HCT116 (cell line): ENCODE data around the gene IRF3. TPM values are rescaled to one million over a fixed set of nuclear protein-coding genes. Genes with fewer than 3 reads are reported as not detected.

Source experiments
- ATAC-seq: fragments of 200-7000 bp; cut with Tn5 transposase; 2 replicates; pipeline ENCODE4 v1.9.1; 2020; ENCODE audit warnings: mild to moderate bottlenecking, moderate library complexity
- BruUV-seq: library from RNA; stranded (reverse); fragments of 400-500 nt; replicated peaks from 2 replicates; lab custom pipeline; 2021; lab: Mats Ljungman, UMichigan
- CTCF ChIA-PET: fragments of 300-600 bp; sonication (Branson Sonifier 250); formaldehyde crosslinking; loops from one replicate; lab custom pipeline; 2021; ENCODE audit warnings: antibody characterized with exemption; lab: Charles Lee
- POLR2A ChIA-PET: fragments of 300-600, 350-600 bp; sonication (Branson Sonifier 250); formaldehyde crosslinking; loops from one replicate; lab custom pipeline; 2021; ENCODE audit warnings: antibody characterized with exemption; lab: Charles Lee
- RAD21 ChIA-PET, 2 experiments: fragments of 300-600 bp; sonication (Branson Sonifier 250); formaldehyde crosslinking; loops; one replicate each; lab custom pipeline; 2023; ENCODE audit warnings: low total read pairs in 2 of 2; ENCODE audit not compliant: uncharacterized antibody in 2 of 2, unreplicated experiment in 2 of 2, low non-redundant PET in 1 of 2; lab: Charles Lee
- DNase-seq: peaks from one replicate; pipeline ENCODE4 v3.0.0-alpha.2; 2010; ENCODE audit warnings: low read depth, low spot score
- H2AFZ ChIP-seq: fragments of 200-600 bp; shearing (Covaris generic), sonication (generic); 2 replicates; pipeline ENCODE4 v1.6.1; 2017; ENCODE audit warnings: low read depth, mixed run types, mixed read lengths, antibody characterized with exemption, low read length; ENCODE audit not compliant: poor library complexity, severe bottlenecking
- H3K27ac ChIP-seq: 2 replicates; pipeline ENCODE4 v1.5.1; 2012; ENCODE audit warnings: low read depth, low read length
- H3K27me3 ChIP-seq: fragments of 200-600 bp; sonication (generic); 2 replicates; pipeline ENCODE4 v1.6.1; 2016; ENCODE audit warnings: mixed run types, low read length, mixed read lengths; ENCODE audit not compliant: insufficient read depth
- H3K36me3 ChIP-seq, 2 experiments: fragments of 200-500 bp in 1 of 2; fragments of 200-600 bp in 1 of 2; sonication (Bioruptor generic) in 1 of 2; sonication (generic) in 1 of 2; 2 replicates each; pipeline versions ENCODE4 v1.5.1 to v1.6.1; 2014 to 2016; ENCODE audit warnings: low read length in 2 of 2, inconsistent platforms in 1 of 2, mixed read lengths in 1 of 2, mixed run types in 1 of 2; ENCODE audit not compliant: insufficient read depth in 2 of 2, control insufficient read depth in 1 of 2
- H3K4me1 ChIP-seq, 2 experiments: fragments of 200-600 bp in 1 of 2; sonication (generic) in 1 of 2; 2 replicates each; pipeline versions ENCODE4 v1.5.1 to v1.6.1; 2012 to 2017; ENCODE audit warnings: low read length in 2 of 2, inconsistent platforms in 1 of 2, mild to moderate bottlenecking in 1 of 2, mixed read lengths in 1 of 2, mixed run types in 1 of 2, moderate library complexity in 1 of 2; ENCODE audit not compliant: insufficient read depth in 2 of 2, control insufficient read depth in 1 of 2
- H3K4me2 ChIP-seq: fragments of 200-600 bp; sonication (generic); 2 replicates; pipeline ENCODE4 v1.6.1; 2017; ENCODE audit warnings: mixed run types, low read length, mixed read lengths
- H3K4me3 ChIP-seq, 2 experiments: fragments of 200-600 bp in 1 of 2; sonication (generic) in 1 of 2; replicated peaks in 1 of 2; 2 replicates each; pipeline ENCODE4 v1.5.1; 2011 to 2016; ENCODE audit warnings: low read length in 2 of 2, control low read depth in 1 of 2, low read depth in 1 of 2, mild to moderate bottlenecking in 1 of 2, mixed read lengths in 1 of 2, mixed run types in 1 of 2
- H3K79me2 ChIP-seq: fragments of 200-600 bp; sonication (generic); 2 replicates; pipeline ENCODE4 v1.6.1; 2017; ENCODE audit warnings: mild to moderate bottlenecking, mixed run types, low read length, moderate library complexity, mixed read lengths; ENCODE audit not compliant: insufficient read depth
- H3K9ac ChIP-seq: fragments of 200-600 bp; sonication (generic); 2 replicates; pipeline ENCODE4 v1.6.1; 2016; ENCODE audit warnings: low read length, mixed read lengths
- H3K9me2 ChIP-seq: fragments of 200-600 bp; sonication (generic), shearing (Covaris generic); 2 replicates; pipeline ENCODE4 v1.6.1; 2017; ENCODE audit warnings: mixed run types, mild to moderate bottlenecking, moderate library complexity; ENCODE audit not compliant: insufficient read depth
- H3K9me3 ChIP-seq, 2 experiments: fragments of 200-500 bp in 1 of 2; fragments of 200-600 bp in 1 of 2; sonication (Bioruptor generic) in 1 of 2; sonication (generic) in 1 of 2; 2 replicates each; pipeline ENCODE4 v1.6.1; 2014 to 2017; ENCODE audit warnings: low read length in 2 of 2, mixed read lengths in 2 of 2, inconsistent platforms in 1 of 2, low read depth in 1 of 2, mild to moderate bottlenecking in 1 of 2, mixed run types in 1 of 2, moderate library complexity in 1 of 2; ENCODE audit not compliant: control insufficient read depth in 1 of 2, insufficient read depth in 1 of 2
- H4K20me1 ChIP-seq: fragments of 200-600 bp; sonication (generic), shearing (Covaris generic); 2 replicates; pipeline ENCODE4 v1.6.1; 2017; ENCODE audit warnings: mixed run types, mild to moderate bottlenecking, moderate library complexity; ENCODE audit not compliant: insufficient read depth
- CEBPB ChIP-seq: IDR thresholded peaks from 2 replicates; pipeline ENCODE4 v1.6.1; 2012; ENCODE audit warnings: low read depth
- CTCF ChIP-seq, 3 experiments: fragments of 200-600 bp in 1 of 3; sonication (generic) in 1 of 3; IDR thresholded peaks in 2 of 3; conservative IDR thresholded peaks in 1 of 3; 2 replicates each; pipeline ENCODE4 v1.5.1; 2012 to 2017; ENCODE audit warnings: low read depth in 2 of 3, low read length in 2 of 3, antibody characterized with exemption in 1 of 3, borderline replicate concordance in 1 of 3, control low read depth in 1 of 3, mild to moderate bottlenecking in 1 of 3, mixed read lengths in 1 of 3, mixed run types in 1 of 3, moderate library complexity in 1 of 3; ENCODE audit not compliant: insufficient read depth in 1 of 3
- ELF1 ChIP-seq: IDR thresholded peaks from 2 replicates; pipeline ENCODE4 v1.6.1; 2012; ENCODE audit warnings: low read depth, borderline replicate concordance
- EZH2phosphoT487 ChIP-seq: fragments of 200-600 bp; IDR thresholded peaks from 2 replicates; pipeline ENCODE4 v1.6.1; 2018; ENCODE audit warnings: antibody characterized with exemption, borderline replicate concordance
- FOSL1 ChIP-seq: IDR thresholded peaks from 2 replicates; pipeline ENCODE4 v1.6.1; 2012; ENCODE audit warnings: low read depth
- MAX ChIP-seq: IDR thresholded peaks from 2 replicates; pipeline ENCODE4 v1.6.1; 2012
- POLR2A ChIP-seq: IDR thresholded peaks from 2 replicates; pipeline ENCODE4 v1.7.0; 2011; ENCODE audit warnings: borderline replicate concordance; ENCODE audit not compliant: insufficient read depth, insufficient read length; ENCODE audit errors: extremely low read depth
- RAD21 ChIP-seq: IDR thresholded peaks from 2 replicates; pipeline ENCODE4 v1.6.1; 2012; ENCODE audit warnings: low read depth, mild to moderate bottlenecking
- TCF7L2 ChIP-seq: IDR thresholded peaks from 2 replicates; pipeline ENCODE4 v1.7.0; 2011; ENCODE audit warnings: borderline replicate concordance, inconsistent platforms; ENCODE audit not compliant: insufficient read depth, insufficient read length; ENCODE audit errors: extremely low read depth
- ZFX ChIP-seq: fragments of 450-650 bp; IDR thresholded peaks from 2 replicates; pipeline ENCODE4 v1.6.1; 2017
- ZNF274 ChIP-seq: fragments of 200-500 bp; sonication (Bioruptor generic); IDR thresholded peaks from 2 replicates; pipeline ENCODE4 v1.6.1; 2014; ENCODE audit warnings: mild to moderate bottlenecking, low read depth, low read length, inconsistent platforms
- intact Hi-C: fragments of 100-400 bp; cut with micrococcal nuclease; formaldehyde crosslinking; loops from 2 replicates; pipeline ENCODE4 v1.10.0; 2022
- total RNA-seq: library from RNA; stranded (reverse); gene quantifications from one replicate; pipeline ENCODE4 v1.2.1, GENCODE V29; 2021; ENCODE audit not compliant: unreplicated experiment
- TF ChIP-seq, protein P1 (sequence below): IDR thresholded peaks from 2 replicates; pipeline ENCODE4 v1.6.1; 2012

IRF3 gene
- total RNA-seq, 1 experiment from 2014 or later = 129 TPM

DNA sequence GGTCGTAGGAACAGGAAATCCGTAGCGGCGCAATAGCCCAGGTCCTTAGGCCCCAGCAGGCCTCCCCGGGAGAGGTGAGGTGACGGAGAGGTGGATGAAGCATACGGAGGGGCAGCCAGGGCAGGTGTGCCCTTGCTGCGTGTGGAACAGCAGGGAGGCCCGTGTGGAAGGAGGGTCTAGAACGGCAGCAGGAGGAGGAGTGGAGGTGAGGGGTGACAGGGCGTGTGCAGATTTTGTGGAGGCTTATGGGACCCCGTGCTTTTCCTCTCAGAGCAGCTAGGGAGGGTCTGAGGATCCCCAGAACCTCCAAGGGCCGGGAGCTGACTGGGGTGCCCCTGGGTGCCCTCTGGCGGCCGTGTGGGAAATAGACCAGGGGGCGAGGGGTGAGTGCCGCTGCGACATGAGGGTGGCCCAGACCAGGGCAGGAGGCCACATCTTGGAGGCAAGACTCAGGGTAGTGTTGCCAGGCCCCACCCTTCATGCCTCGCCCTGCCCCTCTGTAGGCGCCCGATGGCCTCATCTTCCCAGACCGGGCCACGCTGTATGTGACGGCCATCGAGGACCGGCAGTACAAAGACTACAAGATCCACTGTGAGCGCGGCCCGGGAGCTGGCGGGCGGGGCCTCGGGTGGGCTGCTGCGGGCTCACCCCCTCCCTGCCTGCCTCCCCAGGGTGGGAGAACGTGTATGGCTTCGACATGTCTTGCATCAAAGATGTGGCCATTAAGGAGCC, 18.8 kb upstream of the IRF3 start:
- ChIA-PET RAD21 (no interaction called here), CTCF (no interaction called here), POLR2A (no interaction called here)
- Histone ChIP-seq H3K9ac (no peak overlapping the region), H2AFZ (no peak overlapping the region), H3K9me3 (no peaks in the 10 kb centered on the region), H3K4me1 (peaks cover 13 to 23% of the 10 kb centered on the region in 2 experiments), H3K4me3 (no peak overlapping the region), H3K27me3 (no peaks in the 10 kb centered on the region)
- no peak for DNase-seq
- no TSS peak for BruUV-seq
- ATAC-seq = peak; percentile 48
- intact Hi-C loops = no loop called here
- TF ChIP-seq FOSL1 (no peak), CTCF (IDR thresholded peaks at IDR 0.05 in 2 of 3, conservative IDR thresholded peaks at IDR 0.05 in 1 of 3; ENCODE audit: borderline replicate concordance in 1 of 3, insufficient read depth in 1 of 3, low read depth in 2 of 3, low read length in 2 of 3) (peak; percentile 4 to 61 (median 44); a peak in 4 of 6 replicates)
- TF ChIP-seq, all 23 proteins: peak for 1
- H3K4me2 ChIP-seq = no peak overlapping the region
- peaks cover 43 to 61% of the 10 kb centered on the region in 2 experiments for H3K36me3 ChIP-seq
- H3K27ac ChIP-seq = no peak overlapping the region
- H3K79me2 ChIP-seq = peaks cover 64% of the 10 kb centered on the region
- H4K20me1 ChIP-seq = peaks cover 33% of the 10 kb centered on the region; the same call in 1 of the 2 replicates
- H3K9me2 ChIP-seq = no peaks in the 10 kb centered on the region

GRCh38 chr19:49683814-49684250, 18.2 kb upstream of the IRF3 start:
- H3K9ac ChIP-seq = no peak overlapping the region
- ChIA-PET POLR2A (no interaction called here), CTCF (no interaction called here), RAD21 (no interaction called here)
- H3K4me2 ChIP-seq = no peak overlapping the region
- BruUV-seq = no TSS peak
- peaks cover 38% of the 10 kb centered on the region; the same call in 1 of the 2 replicates for H4K20me1 ChIP-seq
- H2AFZ ChIP-seq = no peak overlapping the region
- H3K4me3 ChIP-seq = no peak overlapping the region
- ATAC-seq (no peak), DNase-seq (no peak)
- no peaks in the 10 kb centered on the region for H3K9me3 ChIP-seq
- H3K27ac ChIP-seq = no peak overlapping the region
- peaks cover 18 to 23% of the 10 kb centered on the region in 2 experiments for H3K4me1 ChIP-seq
- intact Hi-C loops = no loop called here
- peaks cover 70% of the 10 kb centered on the region for H3K79me2 ChIP-seq
- H3K9me2 ChIP-seq = no peaks in the 10 kb centered on the region
- H3K27me3 ChIP-seq = no peaks in the 10 kb centered on the region
- peaks cover 43 to 61% of the 10 kb centered on the region in 2 experiments for H3K36me3 ChIP-seq
- TF ChIP-seq, protein P1, sequence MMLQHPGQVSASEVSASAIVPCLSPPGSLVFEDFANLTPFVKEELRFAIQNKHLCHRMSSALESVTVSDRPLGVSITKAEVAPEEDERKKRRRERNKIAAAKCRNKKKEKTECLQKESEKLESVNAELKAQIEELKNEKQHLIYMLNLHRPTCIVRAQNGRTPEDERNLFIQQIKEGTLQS = no peak
- TF ChIP-seq CEBPB (no peak), ELF1 (no peak), ZFX (no peak), CTCF (IDR thresholded peaks at IDR 0.05 in 2 of 3, conservative IDR thresholded peaks at IDR 0.05 in 1 of 3; ENCODE audit: borderline replicate concordance in 1 of 3, insufficient read depth in 1 of 3, low read depth in 2 of 3, low read length in 2 of 3) (no peak), RAD21 (no peak), TCF7L2 (no peak), POLR2A (no peak), MAX (no peak), EZH2phosphoT487 (no peak), ZNF274 (no peak)
